ENCODE results near the gene ARHGAP44. TPM values are rescaled to one million over a fixed set of nuclear protein-coding genes. Genes with fewer than 3 reads are reported as not detected.

Gene ARHGAP44
- total RNA-seq, 2 experiments from 2014 or later: 0.26 to 0.37 TPM

DNA sequence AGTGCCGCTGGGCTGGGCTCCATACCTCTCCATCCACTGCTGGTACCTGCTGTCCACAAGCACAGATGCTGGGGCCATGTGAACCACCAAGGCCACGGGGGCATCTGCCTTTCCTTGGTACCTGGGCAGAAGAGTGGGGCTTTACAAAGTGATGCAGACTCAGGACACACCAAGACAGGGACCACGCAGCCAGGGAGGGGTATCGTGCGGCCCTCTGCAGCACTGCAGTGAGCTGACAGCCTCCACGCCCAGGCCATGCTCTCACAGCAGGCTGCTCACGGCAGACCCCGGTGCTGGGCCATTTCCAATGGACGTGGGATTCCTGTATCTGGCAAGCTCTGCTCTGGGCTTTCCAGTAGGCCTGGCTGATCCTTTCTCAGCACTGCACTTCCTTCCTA lies 214.2 kb downstream of the ARHGAP44 start:
- ATAC-seq: no peak
- CTCF ChIA-PET: interaction anchor here (1.8 to 5.7 kb wide), 4 partner anchors 10 to 27 kb away, joined by 6 to 36 read pairs (median 10); partner anchors contain the start of gene ELAC2
- no peak overlapping the region for H3K4me3 Mint-ChIP-seq

GRCh38 chr17:13003927-13004326 lies 214.6 kb downstream of the ARHGAP44 start:
- Mint-ChIP-seq H3K27ac (no peak overlapping the region), H3K4me1 (ENCODE audit: low read depth) (peaks cover 1% of the 10 kb centered on the region), H3K4me3 (no peak overlapping the region), H3K36me3 (ENCODE audit: low read depth) (peaks cover 39% of the 10 kb centered on the region), H3K27me3 (ENCODE audit: low read depth) (no peaks in the 10 kb centered on the region), H3K9me3 (ENCODE audit: insufficient read depth) (no peaks in the 10 kb centered on the region)
- DNase-seq: no peak
- ATAC-seq: no peak
- ChIA-PET POLR2A (no interaction called here), CTCF (interaction anchor here (1.5 to 5.7 kb wide), 2 partner anchors 14 to 458 kb away, joined by 4 to 36 read pairs; partner anchors contain the start of gene ELAC2)

More for the DNA sequence above, 214.2 kb downstream of the ARHGAP44 start:
- H3K4me1 Mint-ChIP-seq (ENCODE audit: low read depth): peaks cover 1% of the 10 kb centered on the region
- no peak overlapping the region for H3K27ac Mint-ChIP-seq
- POLR2A ChIA-PET: no interaction called here
- H3K27me3 Mint-ChIP-seq (ENCODE audit: low read depth): no peaks in the 10 kb centered on the region
- H3K9me3 Mint-ChIP-seq (ENCODE audit: insufficient read depth): no peaks in the 10 kb centered on the region
- H3K36me3 Mint-ChIP-seq (ENCODE audit: low read depth): peaks cover 39% of the 10 kb centered on the region
- DNase-seq: no peak

GRCh38 chr17:13004336-13004735 lies 215.0 kb downstream of the ARHGAP44 start:
- no peak overlapping the region for H3K27ac Mint-ChIP-seq
- DNase-seq (no peak), ATAC-seq (no peak)
- peaks cover 38% of the 10 kb centered on the region for H3K36me3 Mint-ChIP-seq (ENCODE audit: low read depth)
- no peak overlapping the region for H3K4me3 Mint-ChIP-seq
- no peaks in the 10 kb centered on the region for H3K9me3 Mint-ChIP-seq (ENCODE audit: insufficient read depth)
- ChIA-PET POLR2A (no interaction called here), CTCF (interaction anchor here (1.3 to 5.7 kb wide), 3 partner anchors 14 to 459 kb away, joined by 4 to 36 read pairs (median 5); partner anchors contain the start of gene ELAC2)
- H3K4me1 Mint-ChIP-seq (ENCODE audit: low read depth): peaks cover 1% of the 10 kb centered on the region
- H3K27me3 Mint-ChIP-seq (ENCODE audit: low read depth): no peaks in the 10 kb centered on the region

DNA sequence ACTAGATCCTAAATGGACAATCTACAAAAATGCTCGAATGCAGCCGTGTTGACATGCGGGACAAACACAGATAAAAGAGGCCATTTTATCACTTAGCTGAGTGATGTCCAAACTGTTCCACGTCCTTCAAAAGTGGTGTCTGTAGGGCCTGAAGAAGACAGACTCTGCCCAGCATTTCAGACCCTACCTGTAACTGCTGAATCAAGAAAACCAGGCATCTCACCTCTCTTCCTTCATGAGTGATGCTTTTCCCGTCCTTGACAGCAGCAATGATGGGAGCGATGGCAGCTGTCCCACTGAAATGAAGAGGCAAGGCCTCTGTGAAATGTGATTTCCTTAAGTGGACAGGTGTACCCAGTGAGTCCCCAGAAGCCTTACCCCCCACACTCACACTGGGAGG lies 216.2 kb downstream of the ARHGAP44 start:
- Mint-ChIP-seq H3K27me3 (ENCODE audit: low read depth) (no peaks in the 10 kb centered on the region), H3K27ac (no peak overlapping the region)

GRCh38 chr17:13008461-13008860 lies 219.2 kb downstream of the ARHGAP44 start:
- no peaks in the 10 kb centered on the region for H3K9me3 Mint-ChIP-seq (ENCODE audit: insufficient read depth)
- no peak overlapping the region for H3K27ac Mint-ChIP-seq
- H3K4me1 Mint-ChIP-seq (ENCODE audit: low read depth): peaks cover 4% of the 10 kb centered on the region
- H3K36me3 Mint-ChIP-seq (ENCODE audit: low read depth): peaks cover 68% of the 10 kb centered on the region
- no peaks in the 10 kb centered on the region for H3K27me3 Mint-ChIP-seq (ENCODE audit: low read depth)
- ATAC-seq (no peak), DNase-seq (no peak)
- ChIA-PET POLR2A (interaction anchor here (0.6 to 0.8 kb wide), 2 partner anchors 9 kb away, joined by 3 read pairs; partner anchors contain the start of gene ELAC2), CTCF (interaction anchor here (2.0 kb wide), 1 partner anchor 21 kb away, joined by 8 read pairs; no protein-coding TSS in a partner anchor)
- no peak overlapping the region for H3K4me3 Mint-ChIP-seq

More for the DNA sequence above, 216.2 kb downstream of the ARHGAP44 start:
- ATAC-seq: no peak
- H3K36me3 Mint-ChIP-seq (ENCODE audit: low read depth): peaks cover 44% of the 10 kb centered on the region
- CTCF ChIA-PET: interaction anchor here (1.3 to 5.7 kb wide), 2 partner anchors 12 to 26 kb away, joined by 5 to 36 read pairs; partner anchors contain the start of gene ELAC2
- no peaks in the 10 kb centered on the region for H3K9me3 Mint-ChIP-seq (ENCODE audit: insufficient read depth)
- DNase-seq: no peak
- no peak overlapping the region for H3K4me3 Mint-ChIP-seq
- POLR2A ChIA-PET: no interaction called here
- H3K4me1 Mint-ChIP-seq (ENCODE audit: low read depth): peaks cover 3% of the 10 kb centered on the region

DNA sequence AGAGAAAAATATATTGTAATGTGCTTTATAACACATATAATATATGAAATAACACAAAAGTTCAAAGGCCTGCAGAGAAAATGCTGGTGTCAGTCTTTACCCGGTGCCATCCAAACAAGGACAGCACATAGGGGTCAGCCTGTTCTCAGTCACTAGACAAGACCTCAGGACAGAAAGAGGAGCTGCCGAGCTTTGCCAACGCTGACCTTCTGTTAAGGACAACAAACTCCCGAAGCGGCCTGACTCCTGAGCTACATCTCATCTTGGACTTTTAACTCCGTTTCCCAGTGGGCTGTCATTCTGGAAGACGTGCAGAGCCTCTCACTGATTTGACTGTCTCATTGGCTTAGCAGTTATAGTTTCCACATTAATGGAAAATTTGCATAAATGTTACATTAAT lies 221.7 kb downstream of the ARHGAP44 start:
- Mint-ChIP-seq H3K9me3 (ENCODE audit: insufficient read depth) (no peaks in the 10 kb centered on the region), H3K36me3 (ENCODE audit: low read depth) (peaks cover 71% of the 10 kb centered on the region), H3K4me3 (no peak overlapping the region), H3K27ac (no peak overlapping the region), H3K4me1 (ENCODE audit: low read depth) (peaks cover 13% of the 10 kb centered on the region), H3K27me3 (ENCODE audit: low read depth) (no peaks in the 10 kb centered on the region)
- ChIA-PET CTCF (interaction anchor here (1.4 kb wide), 1 partner anchor 8 kb away, joined by 5 read pairs; the partner anchor contains the start of gene ELAC2), POLR2A (no interaction called here)
- ATAC-seq (no peak), DNase-seq (no peak)

- ChIA-PET POLR2A (interaction anchor here (0.7 kb wide), 1 partner anchor 965 kb away, joined by 3 read pairs; no protein-coding TSS in a partner anchor), CTCF (interaction anchor here (1.4 to 2.4 kb wide), 2 partner anchors 12 to 17 kb away, joined by 4 to 9 read pairs; no protein-coding TSS in a partner anchor)
- no peaks in the 10 kb centered on the region for H3K27me3 Mint-ChIP-seq (ENCODE audit: low read depth)
- H3K9me3 Mint-ChIP-seq (ENCODE audit: insufficient read depth): no peaks in the 10 kb centered on the region
- H3K4me1 Mint-ChIP-seq (ENCODE audit: low read depth): peaks cover 28% of the 10 kb centered on the region
- ATAC-seq (no peak), DNase-seq (no peak)
- H3K36me3 Mint-ChIP-seq (ENCODE audit: low read depth): peaks cover 66% of the 10 kb centered on the region
- H3K4me3 Mint-ChIP-seq: no peak overlapping the region
- peak overlapping the region; percentile 9 for H3K27ac Mint-ChIP-seq
Observed at GRCh38 chr17:13014801-13015200, 225.5 kb downstream of the ARHGAP44 start.

- H3K9me3 Mint-ChIP-seq (ENCODE audit: insufficient read depth): no peaks in the 10 kb centered on the region
- H3K27ac Mint-ChIP-seq: peak overlapping the region; percentile 93
- peaks cover 25% of the 10 kb centered on the region for H3K4me1 Mint-ChIP-seq (ENCODE audit: low read depth)
- DNase-seq: no peak
- peaks cover 44% of the 10 kb centered on the region for H3K36me3 Mint-ChIP-seq (ENCODE audit: low read depth)
- CTCF ChIA-PET: interaction anchor here (1.2 to 5.8 kb wide), 3 partner anchors 13 to 1020 kb away, joined by 4 to 167 read pairs (median 36); partner anchors contain the start of gene ZNF18
- peak; percentile 17 for ATAC-seq
- POLR2A ChIA-PET: interaction anchor here (0.7 to 2.5 kb wide), 3 partner anchors 8 to 1020 kb away, joined by 3 to 12 read pairs (median 5); partner anchors contain the start of gene ZNF18
- H3K27me3 Mint-ChIP-seq (ENCODE audit: low read depth): no peaks in the 10 kb centered on the region
- H3K4me3 Mint-ChIP-seq: peak overlapping the region; percentile 98
Observed at GRCh38 chr17:13016881-13017654, 227.8 kb downstream of the ARHGAP44 start.

DNA sequence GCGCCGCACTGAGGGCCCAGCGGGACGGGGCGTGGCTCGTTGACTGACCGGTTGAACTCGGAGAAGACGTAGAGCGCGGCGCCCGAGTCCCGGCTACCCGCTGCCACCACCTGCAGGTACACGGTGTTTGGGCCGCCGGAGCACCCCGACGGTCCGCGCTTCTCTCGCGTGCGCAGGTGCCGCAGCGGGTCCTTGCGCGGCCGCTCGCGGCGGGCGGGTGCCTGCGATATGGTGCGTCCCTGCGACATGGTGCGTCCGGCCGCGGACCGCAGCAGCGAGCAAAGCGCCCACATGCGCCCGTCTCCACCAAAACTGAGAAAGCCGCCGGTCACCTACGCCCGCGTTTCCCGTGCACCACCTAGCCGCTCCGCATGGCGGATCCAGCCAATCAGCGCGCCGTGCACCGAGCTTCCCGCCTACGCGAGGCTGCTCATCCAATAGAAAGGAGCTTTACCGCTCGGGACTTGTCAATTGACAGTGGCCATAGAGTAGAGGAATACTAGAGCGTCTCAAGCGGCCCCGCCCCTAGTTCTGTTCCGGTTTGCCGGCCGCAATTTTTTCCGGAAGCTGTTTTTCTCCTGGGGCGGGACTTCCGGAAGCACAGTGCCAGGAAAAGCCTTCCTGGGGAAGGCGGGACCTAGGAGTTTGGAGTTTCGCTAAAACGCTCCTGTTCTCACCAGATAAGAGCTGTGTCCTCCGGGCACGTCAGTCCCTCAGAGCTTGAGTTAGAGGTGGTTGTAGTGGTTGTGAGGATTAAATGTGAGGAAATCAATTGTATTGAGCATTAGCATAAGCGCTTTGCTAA lies 228.6 kb downstream of the ARHGAP44 start, which contains the start of gene ELAC2:
Gene ELAC2, minus strand, starts transcription at position 373 of the 805 bp plus-strand sequence. Its CDS starts 80 bp downstream, at position 293.
- Mint-ChIP-seq H3K4me1 (ENCODE audit: low read depth) (peaks cover 25% of the 10 kb centered on the region), H3K9me3 (ENCODE audit: insufficient read depth) (no peaks in the 10 kb centered on the region), H3K36me3 (ENCODE audit: low read depth) (peaks cover 38% of the 10 kb centered on the region), H3K27me3 (ENCODE audit: low read depth) (no peaks in the 10 kb centered on the region), H3K4me3 (peak within 1 kb of the TSS; percentile 98), H3K27ac (peak within 1 kb of the TSS; percentile 93)
- DNase-seq (peak; percentile 96), ATAC-seq (peak; percentile 100)
- ChIA-PET POLR2A (interaction anchor here (0.7 to 2.5 kb wide), 7 partner anchors 9 to 1291 kb away, joined by 3 to 12 read pairs (median 3); partner anchors contain the start of gene ZNF18), CTCF (interaction anchor here (0.6 to 5.8 kb wide), 8 partner anchors 8 to 1021 kb away, joined by 3 to 167 read pairs (median 4); partner anchors contain the start of gene ZNF18)

GRCh38 chr17:13024016-13024415 lies 234.7 kb downstream of the ARHGAP44 start:
- H3K36me3 Mint-ChIP-seq (ENCODE audit: low read depth): no peaks in the 10 kb centered on the region
- CTCF ChIA-PET: no interaction called here

DNA sequence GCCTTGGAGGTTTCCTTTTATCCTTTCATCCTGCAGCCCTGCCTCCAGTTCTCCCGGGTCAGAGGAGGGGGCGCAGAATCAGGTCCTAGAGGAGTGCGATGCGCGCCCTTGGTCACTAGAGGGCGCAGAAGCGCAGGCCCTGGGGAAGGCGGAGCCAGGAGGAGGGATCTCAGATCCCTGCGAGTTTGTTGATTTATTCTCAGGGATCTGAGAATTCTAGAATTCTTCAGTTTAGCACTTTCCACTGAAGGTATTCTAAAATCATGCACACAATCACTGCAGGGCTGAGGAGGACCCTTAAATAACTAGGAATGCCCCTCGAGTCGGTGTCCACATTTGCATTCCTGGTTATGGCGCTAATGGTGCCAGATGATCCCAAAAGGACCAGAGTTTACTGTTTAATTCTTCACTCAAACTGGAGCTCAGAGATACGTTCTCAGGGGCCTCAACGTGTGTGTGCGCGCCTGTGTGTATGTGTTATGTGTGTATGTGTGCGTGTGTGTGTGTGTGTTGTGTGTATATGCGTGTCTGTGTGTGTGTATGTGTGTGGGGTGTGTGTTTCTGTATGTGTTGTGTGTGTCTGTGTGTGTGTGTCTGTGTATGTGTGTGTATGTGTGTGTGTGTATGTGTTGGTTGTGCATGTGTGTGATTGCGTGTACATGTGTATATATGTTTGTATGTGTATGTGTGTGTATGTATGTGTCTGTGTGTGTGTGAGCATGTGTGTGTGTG lies 235.4 kb downstream of the ARHGAP44 start:
- ChIA-PET POLR2A (no interaction called here), CTCF (no interaction called here)
- Mint-ChIP-seq H3K36me3 (ENCODE audit: low read depth) (no peaks in the 10 kb centered on the region), H3K4me1 (ENCODE audit: low read depth) (peaks cover 7% of the 10 kb centered on the region), H3K9me3 (ENCODE audit: insufficient read depth) (no peaks in the 10 kb centered on the region), H3K27ac (no peak overlapping the region), H3K27me3 (ENCODE audit: low read depth) (peaks cover 4% of the 10 kb centered on the region), H3K4me3 (no peak overlapping the region)
- peak; percentile 69 for DNase-seq
- peak; percentile 91 for ATAC-seq

More at GRCh38 chr17:13024016-13024415, 234.7 kb downstream of the ARHGAP44 start:
- Mint-ChIP-seq H3K27ac (no peak overlapping the region), H3K4me3 (no peak overlapping the region), H3K9me3 (ENCODE audit: insufficient read depth) (no peaks in the 10 kb centered on the region), H3K4me1 (ENCODE audit: low read depth) (peaks cover 7% of the 10 kb centered on the region), H3K27me3 (ENCODE audit: low read depth) (peaks cover 4% of the 10 kb centered on the region)
- POLR2A ChIA-PET: no interaction called here
- ATAC-seq: no peak
- DNase-seq: no peak
